Measurements from ENCODE around the gene PPP1R9B.

DNA sequence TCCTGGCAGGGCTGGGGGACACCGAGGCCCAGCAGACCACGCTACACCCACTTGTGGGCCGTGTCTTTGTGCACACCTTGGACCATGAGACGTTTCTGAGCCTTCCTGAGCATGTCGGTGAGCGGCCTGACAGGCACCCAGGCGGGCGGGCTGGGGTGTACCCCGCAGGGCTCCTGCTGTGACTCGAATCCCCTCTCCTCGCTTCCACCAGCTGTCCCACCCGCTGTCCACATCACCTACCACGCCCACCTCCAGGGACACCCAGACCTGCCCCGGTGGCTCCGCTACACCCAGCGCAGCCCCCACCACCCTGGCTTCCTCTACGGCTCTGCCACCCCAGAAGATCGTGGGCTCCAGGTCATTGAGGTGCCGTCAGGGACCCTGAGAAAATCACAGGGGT lies 16.9 kb upstream of the PPP1R9B start:
- TF ChIP-seq, protein P1, sequence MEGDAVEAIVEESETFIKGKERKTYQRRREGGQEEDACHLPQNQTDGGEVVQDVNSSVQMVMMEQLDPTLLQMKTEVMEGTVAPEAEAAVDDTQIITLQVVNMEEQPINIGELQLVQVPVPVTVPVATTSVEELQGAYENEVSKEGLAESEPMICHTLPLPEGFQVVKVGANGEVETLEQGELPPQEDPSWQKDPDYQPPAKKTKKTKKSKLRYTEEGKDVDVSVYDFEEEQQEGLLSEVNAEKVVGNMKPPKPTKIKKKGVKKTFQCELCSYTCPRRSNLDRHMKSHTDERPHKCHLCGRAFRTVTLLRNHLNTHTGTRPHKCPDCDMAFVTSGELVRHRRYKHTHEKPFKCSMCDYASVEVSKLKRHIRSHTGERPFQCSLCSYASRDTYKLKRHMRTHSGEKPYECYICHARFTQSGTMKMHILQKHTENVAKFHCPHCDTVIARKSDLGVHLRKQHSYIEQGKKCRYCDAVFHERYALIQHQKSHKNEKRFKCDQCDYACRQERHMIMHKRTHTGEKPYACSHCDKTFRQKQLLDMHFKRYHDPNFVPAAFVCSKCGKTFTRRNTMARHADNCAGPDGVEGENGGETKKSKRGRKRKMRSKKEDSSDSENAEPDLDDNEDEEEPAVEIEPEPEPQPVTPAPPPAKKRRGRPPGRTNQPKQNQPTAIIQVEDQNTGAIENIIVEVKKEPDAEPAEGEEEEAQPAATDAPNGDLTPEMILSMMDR (IDR thresholded peaks at IDR 0.05; ENCODE audit: poor library complexity): no peak
- no peak for TF ChIP-seq EZH2 (IDR thresholded peaks at IDR 0.05; ENCODE audit: borderline replicate concordance)
- no peak for TF ChIP-seq EZH2phosphoT487 (IDR thresholded peaks at IDR 0.05; ENCODE audit: low read depth, severe bottlenecking, unreplicated experiment)

All from hepatocyte (in vitro differentiated cells).